HFFc6 (cell line): ENCODE results near the gene LZTS3. TPM values are rescaled to one million over a fixed set of nuclear protein-coding genes. Genes with fewer than 3 reads are reported as not detected.
"Not testable (repeated sequence)": the region's sequence is repeated elsewhere in the genome, so short reads cannot be mapped to it uniquely, and the experiment has no call there.

Experiments used
- DNase-seq: peaks from one replicate; pipeline ENCODE4 v3.0.0-alpha.2; 2018
- H3K27ac Mint-ChIP-seq: 2 replicates; pipeline ENCODE4 v1.8.0; 2020; ENCODE audit warnings: mild to moderate bottlenecking, mixed read lengths
- H3K27me3 Mint-ChIP-seq: 2 replicates; pipeline ENCODE4 v1.8.0; 2021; ENCODE audit warnings: mild to moderate bottlenecking, moderate library complexity, mixed read lengths; ENCODE audit not compliant: insufficient read depth
- H3K36me3 Mint-ChIP-seq: 2 replicates; pipeline ENCODE4 v1.8.0; 2021; ENCODE audit warnings: low read depth, mixed read lengths
- H3K4me1 Mint-ChIP-seq: 2 replicates; pipeline ENCODE4 v1.8.0; 2020; ENCODE audit warnings: low read depth, mixed read lengths
- H3K4me3 Mint-ChIP-seq: 2 replicates; pipeline ENCODE4 v1.8.0; 2020; ENCODE audit warnings: mild to moderate bottlenecking, moderate library complexity, mixed read lengths
- H3K9me3 Mint-ChIP-seq: 2 replicates; pipeline ENCODE4 v1.8.0; 2020; ENCODE audit warnings: mild to moderate bottlenecking, mixed read lengths
- CTCF ChIP-seq: fragments of 200-600 bp; sonication (generic); IDR thresholded peaks from 2 replicates; pipeline ENCODE4 v1.5.0; 2021; ENCODE audit warnings: antibody characterized with exemption, mild to moderate bottlenecking
- total RNA-seq, 6 experiments: library from RNA; stranded (reverse); fragmentation: NEBNext Ultra II Directional; extraction: Animal tissue kit (Norgen Biotek cat#: 25700); gene quantifications; 2 replicates in 1 of 6; 3 replicates in 5 of 6; pipeline ENCODE4 v1.2.3, GENCODE V29; 2021

Gene LZTS3
- total RNA-seq, 6 experiments from 2014 or later, result 2.7 to 6.1 (median 3.0) TPM

GRCh38 chr20:3188823-3189413 lies 15.6 kb upstream of the LZTS3 start:
- Mint-ChIP-seq H3K27ac (no peak overlapping the region), H3K9me3 (no peaks in the 10 kb centered on the region), H3K27me3 (no peaks in the 10 kb centered on the region; the same call in 1 of the 2 replicates), H3K36me3 (peaks cover 9% of the 10 kb centered on the region), H3K4me3 (no peak overlapping the region), H3K4me1 (no peaks in the 10 kb centered on the region)
- no peak for TF ChIP-seq CTCF
- DNase-seq, result no peak

- not testable (repeated sequence) for H3K27ac Mint-ChIP-seq, H3K9me3 Mint-ChIP-seq, H3K4me1 Mint-ChIP-seq, DNase-seq, H3K27me3 Mint-ChIP-seq, H3K4me3 Mint-ChIP-seq, H3K36me3 Mint-ChIP-seq
These were observed 14.5 kb upstream of the LZTS3 start for GRCh38 chr20:3187861-3188260.

GRCh38 chr20:3183896-3184612 lies 10.7 kb upstream of the LZTS3 start:
- H3K9me3 Mint-ChIP-seq, result no peaks in the 10 kb centered on the region
- H3K4me3 Mint-ChIP-seq, result no peak overlapping the region
- no peaks in the 10 kb centered on the region for H3K4me1 Mint-ChIP-seq
- H3K27ac Mint-ChIP-seq, result no peak overlapping the region
- no peak for DNase-seq
- H3K36me3 Mint-ChIP-seq, result no peaks in the 10 kb centered on the region
- TF ChIP-seq CTCF, result no peak
- no peaks in the 10 kb centered on the region for H3K27me3 Mint-ChIP-seq

GRCh38 chr20:3182429-3182828 lies 9.1 kb upstream of the LZTS3 start:
- not testable (repeated sequence) for H3K4me1 Mint-ChIP-seq, DNase-seq, H3K36me3 Mint-ChIP-seq, H3K4me3 Mint-ChIP-seq, H3K27ac Mint-ChIP-seq, H3K27me3 Mint-ChIP-seq, H3K9me3 Mint-ChIP-seq

GRCh38 chr20:3181270-3181669 lies 7.9 kb upstream of the LZTS3 start:
- Mint-ChIP-seq H3K9me3 (no peaks in the 10 kb centered on the region), H3K27me3 (no peaks in the 10 kb centered on the region), H3K36me3 (no peaks in the 10 kb centered on the region), H3K4me3 (no peak overlapping the region), H3K4me1 (no peaks in the 10 kb centered on the region), H3K27ac (no peak overlapping the region)
- no peak for TF ChIP-seq CTCF
- no peak for DNase-seq

GRCh38 chr20:3180319-3180718 lies 7.0 kb upstream of the LZTS3 start:
- Mint-ChIP-seq H3K36me3 (no peaks in the 10 kb centered on the region), H3K27ac (0 out of 2 replicates have a peak overlapping the region, but pooled peaks have one; percentile 5), H3K27me3 (0 out of 2 replicates have a peak, but pooled peaks cover 3% of the 10 kb centered on the region), H3K9me3 (no peaks in the 10 kb centered on the region), H3K4me3 (no peak overlapping the region), H3K4me1 (peaks cover 3% of the 10 kb centered on the region)
- DNase-seq, result no peak
- TF ChIP-seq CTCF, result no peak
